ENCODE data around the gene CETP. TPM values are rescaled to one million over a fixed set of nuclear protein-coding genes. Genes with fewer than 3 reads are reported as not detected.

Gene CETP
- total and polyA plus RNA-seq, 2 of the 8 experiments (the other 6 are each of a cell fraction or from before 2014, with no cell fraction given) = not detected

GRCh38 chr16:57023541-57024249, 61.9 kb downstream of the CETP start (continued):
- TF ChIP-seq CHD1 (IDR thresholded peaks at IDR 0.05; ENCODE audit: low read depth, low read length) (no peak), EP300 (IDR thresholded peaks at IDR 0.05; ENCODE audit: borderline replicate concordance in 1 of 2, low read depth in 2 of 2, low read length in 2 of 2) (no peak), FOSL1 (IDR thresholded peaks at IDR 0.05; ENCODE audit: insufficient read depth, low read depth, low read length) (no peak), SP1 (IDR thresholded peaks at IDR 0.05; ENCODE audit: low read depth, low read length) (no peak), BCL11A (IDR thresholded peaks at IDR 0.05; ENCODE audit: low read depth in 2 of 2, low read length in 2 of 2) (no peak)
